Endodermal cell (in vitro differentiated cells): ENCODE results near the gene JAKMIP1. TPM values are rescaled to one million over a fixed set of nuclear protein-coding genes. Genes with fewer than 3 reads are reported as not detected.
A peak's percentile ranks its signal among the peaks of the same experiment; 100 is the strongest.

Experiments
- DNase-seq: peaks from one replicate; pipeline ENCODE4 v3.0.0-alpha.2; 2017
- H3K27ac ChIP-seq: 2 replicates; pipeline ENCODE4 v1.5.1; 2013; ENCODE audit warnings: mild to moderate bottlenecking, low read depth, low read length, moderate library complexity
- H3K27me3 ChIP-seq: 2 replicates; pipeline ENCODE4 v1.6.1; 2013; ENCODE audit warnings: mild to moderate bottlenecking, low read length, moderate library complexity; ENCODE audit not compliant: insufficient read depth, control insufficient read depth, poor library complexity, severe bottlenecking
- H3K36me3 ChIP-seq: 2 replicates; pipeline ENCODE4 v1.7.0; 2013; ENCODE audit warnings: mild to moderate bottlenecking, low read length, moderate library complexity; ENCODE audit not compliant: control insufficient read depth, insufficient read depth
- H3K4me1 ChIP-seq: one replicate; pipeline ENCODE4 v1.7.0; 2013; ENCODE audit warnings: low read length; ENCODE audit not compliant: control insufficient read depth, insufficient read depth
- H3K4me3 ChIP-seq: 2 replicates; pipeline ENCODE4 v1.5.1; 2013; ENCODE audit warnings: mild to moderate bottlenecking, low read length, moderate library complexity
- H3K9ac ChIP-seq: 2 replicates; pipeline ENCODE4 v1.6.1; 2013; ENCODE audit warnings: mild to moderate bottlenecking, low read length, moderate library complexity; ENCODE audit not compliant: poor library complexity, severe bottlenecking; ENCODE audit errors: extremely low read depth
- H3K9me3 ChIP-seq: 2 replicates; pipeline ENCODE4 v1.6.1; 2013; ENCODE audit warnings: mild to moderate bottlenecking, low read length, moderate library complexity; ENCODE audit not compliant: control insufficient read depth
- H3K27ac Mint-ChIP-seq: 2 replicates; pipeline ENCODE4 v1.8.0; 2020; ENCODE audit warnings: mixed read lengths
- H3K27me3 Mint-ChIP-seq: 2 replicates; pipeline ENCODE4 v1.8.0; 2021; ENCODE audit warnings: mild to moderate bottlenecking, mixed read lengths; ENCODE audit not compliant: insufficient read depth
- H3K36me3 Mint-ChIP-seq: 2 replicates; pipeline ENCODE4 v1.8.0; 2020; ENCODE audit warnings: low read depth, mixed read lengths
- H3K4me1 Mint-ChIP-seq: 2 replicates; pipeline ENCODE4 v1.8.0; 2020; ENCODE audit warnings: mixed read lengths
- H3K4me3 Mint-ChIP-seq: 2 replicates; pipeline ENCODE4 v1.8.0; 2020; ENCODE audit warnings: mild to moderate bottlenecking, moderate library complexity, mixed read lengths
- H3K9me3 Mint-ChIP-seq: 2 replicates; pipeline ENCODE4 v1.8.0; 2020; ENCODE audit warnings: mild to moderate bottlenecking, mixed read lengths
- WGBS, 2 experiments: methylation state at CpG; one replicate each; pipeline versions ENCODE4 v1.1.5 to v1.1.7; 2013; ENCODE audit warnings: missing lambda C conversion rate in 2 of 2, mixed read lengths in 1 of 2; ENCODE audit not compliant: insufficient coverage in 1 of 2, insufficient read length in 1 of 2; 5-methylcytosine and 5-hydroxymethylcytosine counted together
- total RNA-seq, 2 donors: library from RNA; stranded (reverse); fragmentation: NEBNext Ultra II Directional in 1 of 2; extraction: Animal tissue kit (Norgen Biotek cat#: 25700) in 1 of 2; gene quantifications; 2 replicates in 1 of 2; 3 replicates in 1 of 2; pipeline ENCODE4 v1.2.1, GENCODE V29; 2021
- TF ChIP-seq, protein P1 (sequence below): fragments of 200-600 bp; sonication (generic); conservative IDR thresholded peaks from 2 replicates; pipeline ENCODE4 v1.5.0; 2021; ENCODE audit warnings: antibody characterized with exemption, mild to moderate bottlenecking

JAKMIP1 gene
- total RNA-seq, 2 donors from 2014 or later = 10.4 to 11.2 TPM

DNA sequence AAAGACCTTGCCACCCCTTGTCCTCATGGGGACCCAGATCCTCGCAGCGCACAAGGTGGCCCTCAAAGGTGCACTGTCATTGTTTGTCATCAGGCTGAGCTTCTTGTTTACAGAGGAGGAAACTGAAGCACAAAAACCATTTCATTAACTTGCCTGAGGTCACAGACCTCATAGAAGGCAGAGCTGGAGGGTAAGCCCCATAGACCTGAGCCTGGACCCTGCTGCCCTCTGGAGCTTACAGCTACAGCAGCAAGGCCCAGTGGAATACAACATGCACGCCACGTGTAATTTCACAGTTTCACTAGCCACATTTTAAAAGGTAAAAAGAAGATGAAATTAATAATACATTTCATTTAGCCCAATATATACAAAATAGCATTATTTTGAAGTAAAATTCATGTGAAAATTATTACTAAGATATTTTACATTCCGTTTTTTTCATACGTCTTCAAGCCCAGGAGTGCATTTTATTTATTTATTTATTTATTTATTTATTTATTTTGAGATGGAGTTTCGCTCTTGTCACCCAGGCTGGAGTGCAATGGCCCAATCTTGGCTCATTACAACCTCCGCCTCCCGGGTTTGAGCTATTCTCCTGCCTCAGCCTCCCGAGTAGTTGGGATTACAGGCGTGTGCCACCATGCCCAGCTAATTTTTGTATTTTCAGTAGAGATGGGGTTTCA lies 8.8 kb downstream of the JAKMIP1 start:
- peaks cover 21% of the 10 kb centered on the region for H3K36me3 Mint-ChIP-seq
- peaks cover 15% of the 10 kb centered on the region for H3K9me3 Mint-ChIP-seq
- peak overlapping the region; percentile 84 for H3K27ac Mint-ChIP-seq
- Histone ChIP-seq H3K36me3 (peaks cover 19% of the 10 kb centered on the region), H3K27me3 (no peaks in the 10 kb centered on the region), H3K4me3 (no peak overlapping the region), H3K9ac (no peak overlapping the region), H3K4me1 (no peaks in the 10 kb centered on the region), H3K27ac (no peak overlapping the region), H3K9me3 (peaks cover 21% of the 10 kb centered on the region)
- TF ChIP-seq, protein P1, sequence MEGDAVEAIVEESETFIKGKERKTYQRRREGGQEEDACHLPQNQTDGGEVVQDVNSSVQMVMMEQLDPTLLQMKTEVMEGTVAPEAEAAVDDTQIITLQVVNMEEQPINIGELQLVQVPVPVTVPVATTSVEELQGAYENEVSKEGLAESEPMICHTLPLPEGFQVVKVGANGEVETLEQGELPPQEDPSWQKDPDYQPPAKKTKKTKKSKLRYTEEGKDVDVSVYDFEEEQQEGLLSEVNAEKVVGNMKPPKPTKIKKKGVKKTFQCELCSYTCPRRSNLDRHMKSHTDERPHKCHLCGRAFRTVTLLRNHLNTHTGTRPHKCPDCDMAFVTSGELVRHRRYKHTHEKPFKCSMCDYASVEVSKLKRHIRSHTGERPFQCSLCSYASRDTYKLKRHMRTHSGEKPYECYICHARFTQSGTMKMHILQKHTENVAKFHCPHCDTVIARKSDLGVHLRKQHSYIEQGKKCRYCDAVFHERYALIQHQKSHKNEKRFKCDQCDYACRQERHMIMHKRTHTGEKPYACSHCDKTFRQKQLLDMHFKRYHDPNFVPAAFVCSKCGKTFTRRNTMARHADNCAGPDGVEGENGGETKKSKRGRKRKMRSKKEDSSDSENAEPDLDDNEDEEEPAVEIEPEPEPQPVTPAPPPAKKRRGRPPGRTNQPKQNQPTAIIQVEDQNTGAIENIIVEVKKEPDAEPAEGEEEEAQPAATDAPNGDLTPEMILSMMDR = peak; percentile 63
- no peaks in the 10 kb centered on the region for H3K27me3 Mint-ChIP-seq
- peaks cover 35% of the 10 kb centered on the region for H3K4me1 Mint-ChIP-seq
- H3K4me3 Mint-ChIP-seq = no peak overlapping the region
- no peak for DNase-seq
- 82 to 99% methylated on average over 5 to 8 of the region's 11 CpGs for WGBS, 2 experiments

GRCh38 chr4:6190486-6190885 lies 9.9 kb downstream of the JAKMIP1 start:
- no peaks in the 10 kb centered on the region for H3K27me3 ChIP-seq
- no peaks in the 10 kb centered on the region for H3K4me1 ChIP-seq
- WGBS, 2 experiments = 94 to 100% methylated on average over 2 to 8 of the region's 8 CpGs
- H3K4me1 Mint-ChIP-seq = peaks cover 26% of the 10 kb centered on the region
- H3K27ac Mint-ChIP-seq = peak overlapping the region; percentile 30
- no peak overlapping the region for H3K4me3 ChIP-seq
- TF ChIP-seq, protein P1 = no peak
- H3K9me3 ChIP-seq = peaks cover 30% of the 10 kb centered on the region
- H3K4me3 Mint-ChIP-seq = no peak overlapping the region
- no peaks in the 10 kb centered on the region for H3K27me3 Mint-ChIP-seq
- no peak overlapping the region for H3K27ac ChIP-seq
- DNase-seq = no peak
- no peak overlapping the region for H3K9ac ChIP-seq
- peaks cover 25% of the 10 kb centered on the region for H3K9me3 Mint-ChIP-seq
- peaks cover 25% of the 10 kb centered on the region for H3K36me3 ChIP-seq
- peaks cover 32% of the 10 kb centered on the region for H3K36me3 Mint-ChIP-seq

DNA sequence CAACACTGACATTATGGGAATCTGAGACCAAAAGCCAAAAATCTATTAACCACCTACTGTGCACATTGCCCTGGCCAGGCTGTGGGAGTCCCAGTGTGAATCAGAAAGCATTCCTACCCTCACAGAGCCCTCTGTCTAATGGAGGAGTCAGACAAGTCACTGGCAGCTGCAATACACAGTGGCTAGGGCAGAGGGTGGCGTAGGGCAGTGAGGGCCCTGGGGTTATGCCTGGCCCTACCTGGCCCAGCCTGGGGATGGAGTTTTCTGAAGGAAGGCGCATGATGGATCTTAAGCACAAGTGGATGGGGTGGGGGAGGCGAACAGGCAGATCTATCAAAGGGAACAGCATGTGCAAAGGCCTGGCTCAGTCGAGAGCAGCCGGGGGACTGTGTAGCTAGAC lies 10.8 kb downstream of the JAKMIP1 start:
- WGBS, 2 experiments = 93 to 96% methylated on average over 4 to 5 of the region's 5 CpGs
- no peaks in the 10 kb centered on the region for H3K27me3 ChIP-seq
- no peak overlapping the region for H3K9ac ChIP-seq
- no peak overlapping the region for H3K27ac ChIP-seq
- H3K9me3 Mint-ChIP-seq = peaks cover 25% of the 10 kb centered on the region
- H3K9me3 ChIP-seq = peaks cover 30% of the 10 kb centered on the region
- H3K4me3 Mint-ChIP-seq = no peak overlapping the region
- H3K36me3 Mint-ChIP-seq = peaks cover 34% of the 10 kb centered on the region
- DNase-seq = peak; percentile 70
- no peak overlapping the region for H3K4me3 ChIP-seq
- TF ChIP-seq, protein P1 = no peak
- no peaks in the 10 kb centered on the region for H3K27me3 Mint-ChIP-seq
- H3K27ac Mint-ChIP-seq = peak overlapping the region; percentile 78
- H3K36me3 ChIP-seq = peaks cover 25% of the 10 kb centered on the region
- peaks cover 25% of the 10 kb centered on the region for H3K4me1 Mint-ChIP-seq
- no peaks in the 10 kb centered on the region for H3K4me1 ChIP-seq
